Sigmoid colon (tissue), 3 donors: Measurements from ENCODE around the gene THRSP.

Experiments
- CTCF ChIP-seq, 4 experiments: fragments of 450-650 bp in 3 of 4; fragments of 200-600 bp in 1 of 4; IDR thresholded peaks; one replicate each; pipeline ENCODE4 v1.5.1; 2016 to 2019; ENCODE audit warnings: antibody characterized with exemption in 4 of 4, mild to moderate bottlenecking in 3 of 4, moderate library complexity in 2 of 4
- POLR2A ChIP-seq, 2 donors: fragments of 450-650 bp; IDR thresholded peaks; one replicate each; pipeline ENCODE4 v1.6.1; 2016; ENCODE audit warnings: antibody characterized with exemption in 2 of 2, mild to moderate bottlenecking in 2 of 2, moderate library complexity in 2 of 2

DNA sequence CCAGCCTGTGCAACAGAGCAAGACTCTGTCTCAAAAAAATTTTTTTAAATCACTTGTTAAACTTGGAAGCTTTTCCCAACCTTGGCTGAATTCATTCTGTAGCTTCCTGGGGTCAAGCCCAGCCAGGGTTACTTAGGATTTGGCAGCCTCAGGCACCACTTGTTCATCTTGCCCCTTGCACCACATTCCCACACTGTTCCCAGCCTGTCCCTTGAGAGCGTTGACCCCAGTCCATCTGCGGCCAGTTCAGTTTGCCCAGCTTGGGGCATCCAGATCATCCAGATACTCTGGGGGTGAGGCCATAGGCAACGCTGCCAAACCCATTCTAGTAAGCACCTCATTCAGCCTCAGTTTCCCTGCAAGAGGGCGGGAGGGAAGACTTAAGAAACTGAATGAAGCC is 8.7 kb upstream of the THRSP start:
- TF ChIP-seq CTCF (IDR thresholded peaks at IDR 0.05) (no peak), POLR2A (IDR thresholded peaks at IDR 0.05) (no peak)
